ENCODE measurements around the gene GRID1. TPM values are rescaled to one million over a fixed set of nuclear protein-coding genes. Genes with fewer than 3 reads are reported as not detected.

GRID1 gene
- total and polyA plus RNA-seq, 10 donors: 0.06 to 0.42 (median 0.15) TPM; not detected in 4

DNA sequence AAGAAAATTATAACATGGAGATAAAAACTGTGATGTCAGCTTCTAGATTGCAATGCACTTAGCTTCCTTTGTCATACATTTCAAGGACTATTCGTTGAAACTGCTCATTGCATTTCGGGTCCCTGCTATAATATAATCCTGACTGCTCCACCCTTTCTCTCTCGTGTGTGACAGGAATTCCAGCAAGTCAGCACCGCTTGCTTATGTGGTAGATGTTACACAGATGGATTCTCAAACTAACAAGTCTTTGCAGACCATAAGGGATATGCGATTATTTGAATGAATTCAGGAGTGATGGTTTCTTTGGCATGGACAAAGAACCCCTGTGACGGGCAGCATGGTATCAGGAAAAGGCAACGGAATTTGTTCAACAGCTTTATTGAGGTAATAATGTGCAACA is 184.0 kb downstream of the GRID1 start:
- TF ChIP-seq CTCF (IDR thresholded peaks at IDR 0.05 in 8 of 11, conservative IDR thresholded peaks at IDR 0.05 in 3 of 11) (no peak), POLR2A (IDR thresholded peaks at IDR 0.05) (no peak), POLR2AphosphoS5 (IDR thresholded peaks at IDR 0.05) (no peak)
- intact Hi-C loops (cut with DNase I; ENCODE audit: low total_unique reads): no loop called here
- H3K4me1 ChIP-seq: no peaks in the 10 kb centered on the region
- H3K9me3 ChIP-seq: no peaks in the 10 kb centered on the region
- H3K27me3 ChIP-seq (replicated peaks in 1 of 7): peaks cover 0 to 39% (median 0%) of the 10 kb centered on the region in 7 donors
- no peaks in the 10 kb centered on the region for H3K36me3 ChIP-seq
- H3K27ac ChIP-seq: no peak overlapping the region
- no peak overlapping the region for H3K4me3 ChIP-seq
- 75 to 90% (median 78%) methylated on average over 7 of the region's 7 CpGs for WGBS, 5 donors
- no peak for DNase-seq

DNA sequence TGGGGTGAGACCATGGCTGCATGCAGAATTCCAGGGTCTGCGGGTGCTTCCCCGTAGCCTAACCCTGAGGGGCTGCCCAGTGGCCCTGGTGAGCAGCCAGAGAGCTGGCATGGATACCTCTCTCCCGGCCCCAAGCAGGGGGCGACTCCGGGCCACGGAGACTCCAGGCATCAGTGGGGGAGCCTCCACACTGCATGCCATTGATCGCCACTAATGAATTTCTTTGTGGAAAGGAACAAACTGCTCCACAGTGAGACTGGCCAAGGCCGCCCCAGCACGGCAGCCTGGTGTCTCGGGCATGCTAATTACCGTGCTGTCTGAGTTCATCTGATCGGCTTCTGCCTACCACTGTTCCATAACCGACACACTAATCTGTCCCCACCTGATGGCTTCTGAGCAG is 184.4 kb downstream of the GRID1 start:
- Histone ChIP-seq H3K36me3 (no peaks in the 10 kb centered on the region), H3K27ac (no peak overlapping the region), H3K9me3 (no peaks in the 10 kb centered on the region), H3K4me1 (no peaks in the 10 kb centered on the region), H3K4me3 (no peak overlapping the region), H3K27me3 (replicated peaks in 1 of 7) (peaks cover 0 to 34% (median 0%) of the 10 kb centered on the region in 7 donors)
- 76 to 91% (median 81%) methylated on average over 7 to 13 of the region's 13 CpGs for WGBS, 5 donors
- intact Hi-C loops (cut with DNase I; ENCODE audit: low total_unique reads): no loop called here
- DNase-seq: no peak
- TF ChIP-seq POLR2A (IDR thresholded peaks at IDR 0.05) (no peak), CTCF (IDR thresholded peaks at IDR 0.05 in 8 of 11, conservative IDR thresholded peaks at IDR 0.05 in 3 of 11) (no peak), POLR2AphosphoS5 (IDR thresholded peaks at IDR 0.05) (no peak)

DNA sequence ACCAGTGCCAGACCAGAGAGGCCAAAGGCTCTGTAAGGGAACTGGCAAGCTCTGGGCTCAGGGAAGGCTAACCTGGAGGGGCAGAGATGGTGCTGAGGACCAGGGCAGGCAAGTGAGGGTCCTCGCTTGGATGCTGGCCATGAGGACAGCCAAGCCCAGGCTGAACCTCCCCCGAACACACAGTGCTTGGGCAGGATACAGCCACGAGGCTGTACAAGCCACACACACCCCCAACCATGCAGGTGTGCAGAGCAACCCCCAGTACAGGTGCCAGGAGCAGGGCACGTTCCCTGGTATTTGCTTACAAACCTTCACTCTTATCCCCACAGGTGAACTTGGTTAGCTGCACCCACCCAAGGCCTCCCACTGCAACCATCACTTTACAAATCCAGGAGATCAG is 185.7 kb downstream of the GRID1 start:
- H3K4me3 ChIP-seq: no peak overlapping the region

DNA sequence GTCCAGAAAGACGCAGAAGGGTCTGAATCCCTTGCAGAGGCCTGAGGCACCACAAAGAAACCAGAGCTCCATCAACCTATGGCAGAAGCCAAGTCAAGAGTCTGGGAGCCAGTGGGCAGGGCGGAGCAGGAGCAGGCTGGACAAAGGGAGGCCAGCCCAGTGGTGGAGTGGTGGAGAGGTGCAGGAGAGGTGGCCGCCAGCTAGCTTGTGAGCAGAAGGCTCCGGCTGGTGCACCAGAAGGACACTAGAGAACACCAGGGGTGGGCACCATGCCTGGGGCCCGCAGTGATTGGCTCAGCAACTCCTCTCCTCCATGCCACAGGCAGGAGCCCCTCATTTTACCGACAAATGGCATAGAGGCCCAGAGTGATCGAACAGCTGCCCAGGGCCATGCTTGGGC is 186.6 kb downstream of the GRID1 start:
- TF ChIP-seq POLR2AphosphoS5 (IDR thresholded peaks at IDR 0.05) (no peak), CTCF (IDR thresholded peaks at IDR 0.05 in 8 of 11, conservative IDR thresholded peaks at IDR 0.05 in 3 of 11) (no peak), POLR2A (IDR thresholded peaks at IDR 0.05) (no peak)
- Histone ChIP-seq H3K4me3 (no peak overlapping the region), H3K27ac (no peak overlapping the region), H3K4me1 (no peaks in the 10 kb centered on the region), H3K36me3 (no peaks in the 10 kb centered on the region), H3K9me3 (no peaks in the 10 kb centered on the region), H3K27me3 (replicated peaks in 1 of 7) (peaks cover 0 to 40% (median 0%) of the 10 kb centered on the region in 7 donors)
- peak; percentile 70 for DNase-seq
- intact Hi-C loops (cut with DNase I; ENCODE audit: low total_unique reads): no loop called here
- WGBS, 5 donors: 86 to 91% (median 87%) methylated on average over 5 to 7 of the region's 7 CpGs

More for the DNA sequence above, 185.7 kb downstream of the GRID1 start:
- Histone ChIP-seq H3K27me3 (replicated peaks in 1 of 7) (peaks cover 0 to 34% (median 0%) of the 10 kb centered on the region in 7 donors), H3K4me1 (no peaks in the 10 kb centered on the region), H3K36me3 (no peaks in the 10 kb centered on the region), H3K27ac (no peak overlapping the region), H3K9me3 (no peaks in the 10 kb centered on the region)
- TF ChIP-seq POLR2AphosphoS5 (IDR thresholded peaks at IDR 0.05): no peak
- no peak for TF ChIP-seq POLR2A (IDR thresholded peaks at IDR 0.05)
- TF ChIP-seq CTCF (IDR thresholded peaks at IDR 0.05 in 8 of 11, conservative IDR thresholded peaks at IDR 0.05 in 3 of 11): no peak
- intact Hi-C loops (cut with DNase I; ENCODE audit: low total_unique reads): no loop called here
- no peak for DNase-seq
- 66 to 77% (median 73%) methylated on average over 3 to 4 of the region's 4 CpGs for WGBS, 5 donors
